NCI-H1105 treated with DMSO at 0.1 percent for 48 hours (cell line): ENCODE data around the gene SIRPA.
A peak's percentile ranks its signal among the peaks of the same experiment; 100 is the strongest.

Experiments
- DNase-seq: peaks from one replicate; lab custom pipeline; 2025; lab: John Stamatoyannopoulos, UW

Gene SIRPA

DNA sequence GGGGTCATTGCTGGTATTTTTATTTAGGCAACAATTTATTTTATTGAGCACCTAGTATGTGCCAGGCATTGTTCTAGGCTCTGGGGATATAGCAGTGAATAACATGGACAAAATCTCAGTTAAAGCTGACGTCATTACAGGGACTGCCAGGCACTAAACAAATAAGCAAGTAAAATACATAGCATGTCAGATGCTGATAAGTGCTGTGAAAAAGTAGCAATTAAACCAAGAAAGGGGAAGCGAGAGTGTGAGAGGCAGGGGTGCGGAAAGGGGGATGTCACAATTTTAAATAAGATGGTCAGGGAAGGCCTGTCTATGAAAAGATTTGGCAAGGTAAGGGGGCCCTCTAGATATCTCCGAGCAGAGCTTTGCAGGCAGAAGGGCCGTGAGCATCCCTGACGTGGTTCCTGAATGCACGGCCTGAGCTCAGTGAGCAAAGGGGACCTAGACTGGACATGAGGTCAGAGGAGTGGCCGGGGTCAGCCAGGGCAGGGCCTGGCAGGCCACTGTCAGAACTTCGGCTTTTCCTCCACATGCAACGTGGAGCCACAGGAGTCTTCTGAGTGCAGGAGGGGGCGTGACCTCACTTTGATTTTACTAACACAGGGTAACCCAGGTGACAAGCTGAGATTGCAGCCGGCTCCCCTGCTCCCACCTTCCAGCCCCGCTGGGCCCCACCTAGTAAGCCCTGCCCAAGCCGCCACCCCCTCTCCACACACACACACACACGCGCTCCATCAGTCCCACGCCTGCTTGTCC lies 24.2 kb upstream of the SIRPA start:
- DNase-seq: no peak

DNA sequence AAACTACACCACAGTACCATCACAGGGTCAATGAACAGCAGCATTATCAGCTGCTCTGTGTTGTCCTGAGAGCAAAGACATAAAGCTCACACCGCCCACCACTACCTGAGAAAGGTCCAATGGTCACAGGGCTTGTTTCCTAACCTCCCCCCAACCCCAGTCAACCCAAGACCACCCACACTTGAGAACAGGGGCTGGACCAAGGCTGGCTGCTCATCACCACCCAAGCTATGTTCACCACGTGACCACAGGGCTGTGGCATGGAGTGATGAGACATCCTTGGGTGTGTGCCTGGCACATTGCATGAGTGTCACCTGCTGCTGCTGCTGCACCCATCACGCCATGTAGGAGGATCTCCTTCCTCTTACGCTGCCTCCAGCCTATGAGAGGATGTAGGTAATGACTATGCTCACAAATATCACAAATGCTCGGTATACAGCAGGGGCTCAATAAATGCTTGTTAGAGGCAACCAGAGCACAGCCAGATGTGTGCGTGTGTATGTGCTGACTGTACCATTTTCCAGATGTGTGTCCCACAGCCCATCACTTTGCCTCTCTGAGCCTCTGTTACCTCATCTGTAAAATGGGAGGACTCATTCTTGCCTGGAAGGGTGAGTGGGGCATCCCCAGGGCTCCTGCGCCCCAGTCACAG lies 23.3 kb upstream of the SIRPA start:
- no peak for DNase-seq

DNA sequence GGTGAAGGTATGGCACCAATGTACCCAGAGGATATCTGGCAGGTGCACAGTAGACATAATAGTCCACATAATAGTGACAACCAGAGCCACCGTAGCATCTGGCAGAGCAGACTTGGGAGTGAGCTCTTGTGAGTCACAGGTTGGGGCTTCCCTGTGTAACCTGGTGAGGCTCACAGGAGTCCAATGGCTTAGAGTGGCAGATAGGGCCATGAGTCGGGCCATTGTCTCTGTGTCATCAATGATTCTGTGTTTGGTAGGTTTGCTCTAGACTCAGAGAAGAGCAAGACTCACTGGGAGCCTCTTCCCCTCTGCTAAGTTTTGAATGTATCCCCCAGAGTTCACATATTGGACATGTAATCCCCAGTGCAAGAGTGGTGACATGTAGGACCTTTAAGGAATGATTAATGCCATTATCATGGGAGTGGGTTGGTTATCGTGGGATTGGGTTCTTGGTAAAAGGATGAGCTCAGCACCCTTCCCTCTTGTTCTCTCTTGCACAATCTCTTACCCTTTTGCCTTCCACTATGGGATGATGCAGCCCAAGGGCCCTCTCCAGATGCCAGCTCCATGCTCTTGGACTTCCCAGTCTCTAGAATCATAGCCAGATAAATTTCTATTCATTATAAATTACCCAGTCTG lies 22.6 kb upstream of the SIRPA start:
- no peak for DNase-seq

DNA sequence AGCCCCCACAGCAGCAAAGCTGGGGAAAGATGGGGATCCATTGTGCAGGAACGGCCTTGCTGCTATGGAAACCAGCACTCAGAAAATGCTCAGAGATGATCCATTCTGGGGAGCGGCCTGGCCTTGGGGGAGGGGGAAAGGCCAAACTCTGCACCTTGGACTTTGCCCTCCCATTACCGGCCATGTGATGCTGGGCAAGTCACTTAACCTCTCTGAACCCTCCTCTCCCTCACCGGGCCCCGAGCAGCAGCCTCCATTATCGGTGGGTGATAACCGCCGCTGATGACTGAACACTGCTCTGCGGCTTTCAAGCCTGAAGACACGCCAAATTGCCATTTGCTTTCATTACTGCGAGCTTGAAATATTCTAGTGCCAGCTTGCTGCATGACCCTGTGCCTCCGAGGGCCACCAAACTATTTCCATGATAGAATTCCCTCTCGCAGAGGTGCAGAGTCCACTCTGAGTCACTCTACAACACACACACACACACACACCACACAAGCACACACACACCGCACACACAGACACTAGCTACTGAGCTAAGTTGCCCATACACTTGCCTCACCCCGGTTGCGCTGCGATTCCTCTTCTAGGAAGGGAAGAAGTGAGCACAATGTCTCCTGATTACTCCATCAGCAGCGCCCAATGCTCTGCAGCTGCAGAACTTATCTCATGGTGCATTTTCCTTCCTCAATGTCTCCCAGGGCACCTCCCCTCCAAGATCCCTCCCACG lies 20.6 kb upstream of the SIRPA start:
- no peak for DNase-seq

DNA sequence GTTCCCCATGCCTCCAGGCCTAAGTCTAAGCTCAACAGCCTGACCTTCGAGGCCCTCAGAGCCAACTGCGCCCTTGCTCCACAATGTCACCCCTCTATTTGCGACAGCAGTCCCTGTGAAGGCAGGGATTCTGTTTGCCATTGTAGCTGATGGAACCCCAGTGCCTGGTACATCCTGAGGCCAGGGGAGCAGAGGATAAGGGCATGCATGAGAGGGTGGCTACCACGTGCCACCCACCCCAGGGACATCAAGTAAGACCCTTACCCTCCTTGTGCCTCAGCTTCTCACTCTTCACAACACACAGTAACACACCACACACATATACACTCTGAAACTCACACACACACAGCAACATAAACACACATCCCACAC lies 20.0 kb upstream of the SIRPA start:
- DNase-seq: no peak

DNA sequence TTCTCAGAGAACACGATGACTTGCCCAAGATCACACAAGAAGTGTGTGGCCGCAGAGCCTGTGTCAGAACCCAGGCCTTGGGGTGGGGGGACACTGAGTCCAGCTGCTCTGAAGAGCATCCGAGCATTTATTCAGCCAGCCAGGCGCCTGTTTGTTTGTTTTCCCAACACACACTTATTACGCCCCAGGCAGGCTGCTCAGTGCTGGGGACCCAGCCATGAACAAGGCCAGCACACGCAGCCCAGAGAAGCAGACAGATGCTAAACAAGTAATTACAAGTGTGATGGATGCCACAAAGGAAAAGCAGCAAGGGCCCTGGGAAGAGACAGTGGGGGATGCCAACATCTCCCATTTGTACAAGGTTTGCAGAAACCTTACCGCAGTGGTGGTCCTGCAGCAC lies 19.4 kb upstream of the SIRPA start:
- DNase-seq: peak; percentile 21

DNA sequence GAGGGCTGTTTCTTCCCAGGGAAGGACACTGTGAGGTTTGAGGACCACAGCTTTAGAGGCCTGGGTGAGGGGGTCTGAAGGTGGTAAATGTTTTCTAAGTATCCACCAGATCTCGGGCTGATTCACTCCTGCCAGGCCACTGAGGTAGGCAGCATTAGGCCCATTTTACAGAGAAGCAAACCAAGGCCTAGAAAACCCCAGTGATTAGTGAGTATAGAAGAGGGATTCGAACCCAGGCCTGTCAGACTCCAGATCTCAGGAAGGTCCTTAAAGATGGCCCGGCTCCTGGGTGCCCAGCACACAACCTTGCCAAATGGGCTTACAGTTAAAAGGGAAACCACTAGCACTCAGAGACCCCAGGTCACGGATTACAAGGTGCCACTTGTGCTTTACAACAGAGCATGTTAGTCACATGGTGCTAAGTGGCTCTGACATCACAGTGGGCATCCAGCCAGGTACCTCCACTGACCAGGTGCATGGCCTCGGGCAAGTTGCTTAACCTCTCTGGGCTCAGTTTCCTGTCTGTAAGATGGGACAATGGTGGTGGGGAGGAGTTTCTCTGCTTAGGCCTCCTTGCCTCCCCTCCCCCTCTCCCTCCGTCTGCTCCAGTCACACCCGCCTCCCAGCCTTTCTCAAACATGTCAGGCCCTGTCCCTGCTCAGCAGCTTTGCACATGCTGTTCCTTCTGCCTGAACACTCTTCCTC lies 18.8 kb upstream of the SIRPA start:
- DNase-seq: no peak

DNA sequence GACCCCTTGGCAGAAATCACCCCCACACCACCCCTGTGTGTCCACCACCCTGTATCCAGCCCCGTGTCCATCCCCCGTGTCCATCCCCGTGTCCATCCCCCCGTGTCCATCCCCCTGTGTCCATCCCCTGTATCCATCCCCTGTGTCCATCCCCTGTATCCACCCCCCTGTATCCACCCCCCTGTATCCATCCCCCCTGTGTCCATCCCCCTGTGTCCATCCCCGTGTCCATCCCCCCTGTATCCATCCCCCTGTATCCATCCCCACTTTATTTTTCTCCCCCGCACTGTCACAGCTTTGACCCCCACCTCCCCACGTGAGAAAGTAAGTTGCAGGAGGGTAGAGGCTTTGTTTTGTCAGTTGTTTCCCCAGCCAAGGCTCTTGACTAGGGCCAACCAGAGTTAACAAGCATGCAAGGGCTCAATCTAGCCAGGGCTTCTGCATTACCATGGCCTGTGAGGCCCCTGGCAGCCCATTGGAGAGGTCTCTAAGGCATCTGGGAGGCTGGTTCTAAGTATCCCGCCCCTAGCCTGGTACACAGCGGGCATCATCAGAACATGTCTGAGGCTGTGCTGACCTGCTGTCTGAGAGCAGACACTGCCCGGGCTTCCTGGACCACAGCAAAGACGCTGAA lies 18.1 kb upstream of the SIRPA start:
- no peak for DNase-seq

DNA sequence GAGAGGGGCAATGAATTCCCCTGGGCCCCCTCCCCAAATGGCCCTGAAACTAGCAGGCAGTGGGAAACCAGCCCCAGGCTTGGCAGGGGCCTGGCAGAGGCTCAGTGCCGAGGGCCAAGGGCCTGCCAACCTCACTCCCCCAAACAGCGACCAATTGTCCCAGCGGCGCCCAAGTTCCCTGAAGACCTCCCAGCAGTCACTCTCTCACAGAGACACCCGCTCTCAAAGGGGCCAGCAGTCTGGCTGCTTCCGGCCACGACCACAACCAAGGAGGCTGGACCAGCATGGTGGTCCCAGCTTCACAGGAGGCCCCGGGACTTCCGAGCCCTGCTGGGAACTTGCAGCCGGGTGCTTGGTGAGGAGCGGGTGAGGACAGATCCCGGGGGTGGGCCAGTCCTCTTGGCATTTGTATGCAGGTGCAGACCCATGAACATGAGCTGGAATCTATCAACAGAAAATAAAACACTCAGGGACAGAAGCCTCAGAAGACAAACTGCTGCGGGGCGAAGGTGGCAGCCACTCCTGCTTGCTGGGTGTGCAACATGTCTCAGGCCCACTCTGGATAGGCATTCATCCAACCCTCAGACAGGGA lies 17.5 kb upstream of the SIRPA start:
- DNase-seq: no peak

DNA sequence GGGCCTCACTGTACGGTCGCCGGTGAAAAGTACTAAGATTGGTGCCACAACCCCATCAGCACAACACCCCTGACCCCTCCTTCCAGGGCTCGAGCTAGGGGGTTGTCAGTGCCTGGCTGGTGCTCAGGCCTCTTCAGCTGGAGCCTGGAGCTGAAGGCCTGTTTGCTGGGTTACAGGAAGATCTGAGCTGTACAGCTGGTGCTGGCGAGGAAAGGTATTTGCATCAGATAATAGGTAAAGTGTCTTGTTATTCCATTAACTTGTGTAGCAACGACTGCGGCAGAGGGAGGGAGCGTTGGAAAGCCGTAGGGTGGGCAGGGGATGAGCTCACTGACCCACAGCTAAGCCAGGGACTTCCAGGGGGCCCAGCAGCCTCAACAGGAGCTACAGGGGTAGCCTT lies 15.8 kb upstream of the SIRPA start:
- no peak for DNase-seq

DNA sequence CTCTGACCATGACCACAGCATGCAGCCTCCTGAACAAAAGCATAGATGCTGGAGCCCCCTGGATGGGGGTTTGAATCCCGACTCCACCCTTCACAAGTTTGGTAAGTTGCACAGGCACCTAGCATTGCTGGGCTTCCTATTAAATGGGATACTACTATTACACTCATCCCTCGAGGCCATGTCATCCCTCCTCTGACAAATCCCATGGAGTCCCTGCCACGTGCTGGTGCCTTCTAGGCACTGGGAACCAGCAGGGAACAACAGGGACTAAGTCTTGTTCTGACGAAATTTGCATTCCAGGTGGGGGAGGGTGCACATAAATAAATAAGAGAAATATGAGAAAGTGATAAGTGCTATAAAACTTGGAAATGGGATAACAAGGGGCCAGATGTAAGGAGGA lies 15.3 kb upstream of the SIRPA start:
- DNase-seq: no peak

DNA sequence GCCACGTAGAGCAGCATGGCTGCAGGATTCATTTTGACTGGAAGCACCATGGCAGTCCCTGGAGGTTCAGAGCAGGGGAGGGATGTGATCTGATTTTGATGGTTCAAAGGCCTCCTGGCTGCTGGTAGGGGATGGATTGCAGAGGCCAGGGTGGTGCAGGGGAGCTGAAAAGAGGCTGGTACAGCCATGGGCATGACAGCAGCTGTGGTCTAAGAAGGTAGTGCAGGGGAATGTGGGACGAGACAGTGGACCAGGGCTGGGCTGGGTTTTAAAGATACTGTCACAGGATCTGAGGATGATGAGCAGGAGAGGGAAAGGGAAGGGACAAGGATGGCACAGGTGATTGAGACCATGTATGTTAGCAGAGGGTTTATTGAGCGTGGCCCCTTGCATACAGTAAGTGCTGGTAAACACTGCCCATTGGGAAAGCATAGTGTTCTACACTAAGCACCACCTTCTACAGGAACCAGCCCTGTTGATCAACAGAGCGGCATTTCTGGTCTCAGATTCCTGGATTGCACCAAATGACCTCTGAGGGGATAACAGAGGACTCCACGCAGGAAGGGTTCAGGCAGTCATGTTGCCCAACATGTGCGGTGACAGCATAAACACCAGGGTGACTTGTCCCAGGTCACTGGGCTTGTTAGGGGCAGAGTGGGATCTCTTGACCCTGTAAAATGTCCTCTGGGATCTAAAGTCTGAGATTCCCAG lies 14.5 kb upstream of the SIRPA start:
- DNase-seq: no peak

DNA sequence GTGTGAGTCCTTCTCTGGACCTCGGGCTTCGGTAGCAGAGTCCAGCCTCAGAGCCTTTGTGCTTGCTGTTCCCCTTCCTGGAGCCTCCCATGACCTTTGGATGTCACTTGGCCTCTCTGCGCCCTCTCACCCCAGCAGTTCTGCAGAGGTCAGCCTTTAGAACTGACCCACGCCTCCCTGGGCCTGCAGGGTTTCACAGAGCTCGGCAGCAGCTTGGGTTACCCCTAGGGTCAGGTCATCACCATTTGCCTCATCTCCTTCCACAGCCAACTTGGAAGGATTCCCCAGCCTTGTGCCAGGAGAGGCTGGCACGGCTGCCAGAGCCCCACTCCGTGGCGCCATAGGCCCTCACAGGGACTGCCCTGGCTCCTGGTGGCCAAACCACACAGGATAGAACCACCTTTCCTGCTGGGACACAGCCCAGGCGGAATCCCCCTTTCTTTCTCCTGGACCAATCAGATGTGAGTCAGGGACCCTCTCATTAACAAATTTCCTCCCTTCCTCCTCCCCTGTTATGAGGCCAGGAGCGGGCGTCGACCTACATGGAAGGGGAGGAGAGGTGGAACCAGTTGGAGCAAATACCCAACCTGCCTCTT lies 13.9 kb upstream of the SIRPA start:
- no peak for DNase-seq

DNA sequence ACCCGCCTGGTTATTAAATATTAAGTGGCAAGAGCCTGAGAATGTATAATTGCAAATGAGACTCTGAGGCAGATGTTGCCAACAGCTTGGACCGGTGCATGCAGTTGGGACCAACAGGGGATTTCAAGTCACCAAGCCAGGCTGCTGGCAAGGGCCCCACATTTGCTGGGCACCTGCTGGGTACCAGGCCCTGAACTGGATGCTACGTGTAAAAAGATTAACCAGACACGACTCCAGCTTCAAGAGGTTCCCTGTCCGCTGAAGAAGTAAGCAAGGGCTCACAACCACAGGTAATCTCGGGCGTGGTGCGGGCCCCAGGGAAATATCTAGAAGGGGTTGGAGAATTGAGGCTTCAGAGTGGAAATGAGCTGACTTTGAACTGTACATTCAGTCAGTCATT lies 13.2 kb upstream of the SIRPA start:
- peak; percentile 30 for DNase-seq

DNA sequence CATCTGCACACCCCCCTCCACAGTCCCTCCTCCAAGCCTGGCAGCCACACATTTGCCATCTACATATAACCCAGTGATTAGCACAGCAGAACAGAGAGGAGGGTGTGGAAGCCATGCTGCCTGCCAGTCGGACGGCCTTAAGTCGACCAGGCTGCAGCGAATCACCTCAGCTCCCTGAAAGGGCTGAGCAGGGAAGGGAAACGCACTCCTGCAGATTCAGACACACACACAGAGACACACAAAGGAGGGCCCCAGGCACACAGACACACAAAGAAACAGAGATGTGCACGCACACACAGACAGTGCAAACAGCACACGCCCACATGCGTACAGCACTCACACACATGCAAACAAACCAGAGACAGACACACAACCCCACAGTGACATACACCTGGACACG lies 11.2 kb upstream of the SIRPA start:
- no peak for DNase-seq

DNA sequence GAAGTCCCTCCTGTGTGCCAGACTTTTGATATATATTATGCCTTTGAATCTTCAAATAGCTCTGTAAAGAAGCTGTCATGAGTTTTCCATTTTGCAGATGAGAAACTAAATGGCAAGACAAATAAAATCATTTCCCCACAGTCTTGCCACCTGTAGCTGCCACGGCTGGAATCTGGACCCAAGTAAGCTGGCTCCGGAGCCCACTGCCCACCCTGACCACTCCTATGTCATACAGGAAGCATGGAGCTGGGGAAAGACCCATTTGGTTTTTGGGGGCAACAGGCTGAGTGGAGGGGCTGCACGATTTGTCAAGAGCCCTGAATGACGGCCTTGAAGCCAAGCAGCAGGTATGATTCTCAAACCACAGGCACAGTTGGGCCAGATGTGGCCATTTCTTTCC lies 10.0 kb upstream of the SIRPA start:
- no peak for DNase-seq

DNA sequence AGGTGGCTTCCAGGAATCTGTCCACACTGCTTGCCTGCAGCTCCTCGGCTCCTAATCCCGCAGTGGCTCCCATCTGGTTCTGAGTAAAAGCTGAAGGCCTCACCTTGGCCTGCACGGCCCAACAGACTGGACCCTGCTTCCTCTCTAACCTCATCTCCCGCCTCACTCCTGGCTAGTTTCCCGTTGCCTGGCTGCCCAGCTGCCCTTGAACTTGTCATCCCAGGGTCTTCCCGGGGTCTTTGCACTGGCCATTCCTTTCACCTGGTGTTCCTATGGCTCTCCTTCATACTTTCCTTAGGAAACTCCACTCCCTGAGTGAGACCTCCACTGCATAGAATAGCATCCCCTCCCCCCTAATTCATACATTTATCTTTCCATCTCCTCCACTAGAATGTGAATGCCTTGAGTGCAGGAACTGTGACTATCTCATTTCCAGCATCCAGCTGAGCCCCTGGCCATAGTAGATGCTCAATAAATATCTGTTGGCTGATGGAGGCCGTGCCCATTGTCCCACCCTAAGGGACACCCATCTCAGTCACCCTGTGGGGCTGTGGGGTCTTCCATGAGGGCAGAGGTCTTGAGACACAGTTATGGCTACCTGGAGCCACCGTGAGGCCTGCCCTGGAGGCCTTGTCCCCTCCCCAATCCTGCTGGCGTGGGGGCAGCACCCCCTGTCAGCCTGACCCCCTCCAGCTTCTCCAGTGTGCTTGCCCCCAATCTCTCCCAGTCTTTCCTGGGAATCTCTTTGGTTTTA lies 9.1 kb upstream of the SIRPA start:
- no peak for DNase-seq

DNA sequence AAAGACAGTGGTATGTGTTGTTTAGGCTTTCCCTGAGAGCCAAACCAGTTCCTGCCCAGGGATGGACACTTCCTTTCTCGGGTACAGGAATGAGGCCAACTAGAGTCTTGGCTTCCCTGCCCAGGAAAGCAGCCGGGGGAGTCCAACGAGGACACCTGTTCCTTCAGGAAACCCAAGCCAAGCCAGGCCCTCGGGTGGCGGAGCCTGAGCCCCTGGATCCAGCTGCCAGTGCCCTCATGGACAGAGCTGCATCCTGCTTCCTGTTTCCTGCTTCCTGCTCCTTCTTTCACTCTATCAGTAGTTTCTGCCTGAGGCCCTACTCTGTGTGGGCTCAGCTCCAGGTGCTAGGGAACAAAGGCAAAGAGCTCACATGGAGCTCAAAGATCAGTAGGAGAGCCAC lies 7.9 kb upstream of the SIRPA start:
- DNase-seq: no peak

DNA sequence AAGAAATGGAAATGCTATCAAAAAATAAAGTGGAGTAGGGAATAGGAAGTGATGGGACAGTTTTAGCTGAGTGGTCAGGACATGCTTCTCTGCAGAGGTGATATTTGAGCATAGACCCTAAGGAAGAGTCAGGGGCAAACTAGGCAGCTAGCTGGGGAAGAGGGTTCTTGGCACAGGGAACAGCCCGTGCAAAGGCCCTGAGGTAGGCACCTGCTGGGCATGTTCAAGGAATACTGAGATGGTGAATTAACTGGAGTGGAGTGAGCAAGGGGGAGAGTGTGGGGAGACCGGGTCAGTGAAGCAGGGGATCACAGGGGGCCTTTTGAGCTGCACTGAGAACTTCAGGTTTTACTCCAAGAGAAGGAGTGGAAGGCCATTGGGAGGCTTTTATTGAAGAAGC lies 7.5 kb upstream of the SIRPA start:
- DNase-seq: no peak
